ENCODE results near the gene TAF4.
A peak's percentile ranks its signal among the peaks of the same experiment; 100 is the strongest.

The TAF4 gene

GRCh38 chr20:62012631-62013030, 53.0 kb downstream of the TAF4 start:
- DNase-seq (ENCODE audit: low read depth, low spot score) = no peak
- no peak for TF ChIP-seq CTCF (IDR thresholded peaks at IDR 0.05; ENCODE audit: insufficient read depth, low read length, missing control alignments)
- no peak overlapping the region for H3K4me3 ChIP-seq (ENCODE audit: low read depth, low read length)
- ChIA-PET POLR2A (no interaction called here), CTCF (interaction anchor here (2.7 to 7.2 kb wide), 2 partner anchors 125 to 246 kb away, joined by 15 to 134 read pairs; partner anchors contain the start of gene PSMA7)

GRCh38 chr20:62011938-62012534, 53.6 kb downstream of the TAF4 start:
- no peak for DNase-seq (ENCODE audit: low read depth, low spot score)
- no peak overlapping the region for H3K4me3 ChIP-seq (ENCODE audit: low read depth, low read length)
- POLR2A ChIA-PET = no interaction called here
- TF ChIP-seq CTCF (IDR thresholded peaks at IDR 0.05; ENCODE audit: insufficient read depth, low read length, missing control alignments) = no peak
- CTCF ChIA-PET = interaction anchor here (0.8 to 7.2 kb wide), 18 partner anchors 8 to 373 kb away, joined by 3 to 134 read pairs (median 10); partner anchors contain the start of genes LSM14B and PSMA7

- no peak for DNase-seq (ENCODE audit: low read depth, low spot score)
Observed at GRCh38 chr20:62011403-62011790, 54.3 kb downstream of the TAF4 start.

GRCh38 chr20:62010551-62011402, 54.9 kb downstream of the TAF4 start:
- H3K4me3 ChIP-seq (ENCODE audit: low read depth, low read length) = no peak overlapping the region
- DNase-seq (ENCODE audit: low read depth, low spot score) = no peak
- TF ChIP-seq CTCF (IDR thresholded peaks at IDR 0.05; ENCODE audit: insufficient read depth, low read length, missing control alignments) = peak; percentile 44
- ChIA-PET CTCF (interaction anchor here (0.6 to 7.2 kb wide), 40 partner anchors 9 to 606 kb away, joined by 3 to 134 read pairs (median 4); partner anchors contain the start of genes LSM14B and PSMA7), POLR2A (no interaction called here)

More at GRCh38 chr20:62011403-62011790, 54.3 kb downstream of the TAF4 start:
- POLR2A ChIA-PET = no interaction called here
- CTCF ChIA-PET = interaction anchor here (0.6 to 7.2 kb wide), 34 partner anchors 9 to 606 kb away, joined by 3 to 134 read pairs (median 4); partner anchors contain the start of genes LSM14B and PSMA7
- H3K4me3 ChIP-seq (ENCODE audit: low read depth, low read length) = no peak overlapping the region
- TF ChIP-seq CTCF (IDR thresholded peaks at IDR 0.05; ENCODE audit: insufficient read depth, low read length, missing control alignments) = no peak

GRCh38 chr20:62009869-62010445, 55.7 kb downstream of the TAF4 start:
- ChIA-PET POLR2A (no interaction called here), CTCF (interaction anchor here (0.7 to 7.2 kb wide), 27 partner anchors 11 to 372 kb away, joined by 3 to 134 read pairs (median 5); partner anchors contain the start of genes LSM14B and PSMA7)
- no peak for DNase-seq (ENCODE audit: low read depth, low spot score)
- H3K4me3 ChIP-seq (ENCODE audit: low read depth, low read length) = no peak overlapping the region
- no peak for TF ChIP-seq CTCF (IDR thresholded peaks at IDR 0.05; ENCODE audit: insufficient read depth, low read length, missing control alignments)
